ENCODE data around the gene MAP3K2. TPM values are rescaled to one million over a fixed set of nuclear protein-coding genes. Genes with fewer than 3 reads are reported as not detected.

MAP3K2 gene
- polyA plus RNA-seq, 3 donors: 23.2 to 25.4 (median 23.7) TPM

DNA sequence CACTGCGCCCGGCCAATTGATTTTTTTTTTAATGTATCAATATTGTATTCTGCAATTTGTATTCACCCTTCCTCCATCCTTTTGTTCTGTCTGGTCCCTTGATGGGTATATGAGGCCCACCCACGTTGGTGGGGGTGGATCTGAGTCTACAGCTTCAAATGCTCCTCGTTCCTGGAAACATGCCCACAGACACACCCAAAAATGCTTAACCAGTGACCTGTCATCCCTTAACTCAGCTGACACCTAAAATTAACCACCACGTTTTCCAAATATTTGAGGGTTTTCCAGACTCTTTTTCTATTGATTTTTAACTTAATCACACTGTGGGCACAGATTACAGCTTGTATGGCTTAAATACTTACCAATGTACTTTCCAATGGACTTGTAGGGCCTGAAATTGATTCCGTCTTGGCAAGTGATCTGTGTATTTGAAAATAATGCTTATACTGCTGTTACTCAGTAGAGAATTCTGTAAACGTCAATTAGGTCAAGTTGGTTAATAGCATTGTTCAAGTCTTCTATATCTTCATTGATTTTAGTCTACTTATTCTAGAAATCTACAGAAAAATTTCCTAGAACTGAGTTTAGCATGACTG lies 133.3 kb downstream of the MAP3K2 start:
- no peak for DNase-seq (ENCODE audit: low read depth in 3 of 3, low spot score in 2 of 3)

Other genes with a start within 250 kb of the MAP3K2 start
- 1 to 10 TPM; 5.8 to 7.1 (median 6.3) TPM for gene CYP27C1, start 167.7 kb downstream of the MAP3K2 start, polyA plus RNA-seq (ENCODE audit: insufficient read length in 3 of 3)
- 10 to 100 TPM; 70.4 to 79.7 (median 70.7) TPM for gene ERCC3, start 93.8 kb downstream of the MAP3K2 start, polyA plus RNA-seq (ENCODE audit: insufficient read length in 3 of 3)
- gene PROC, start 30.5 kb upstream of the MAP3K2 start, polyA plus RNA-seq (ENCODE audit: insufficient read length in 3 of 3): 1 to 10 TPM; 1.8 to 5.4 (median 3.2) TPM
- gene IWS1, start 138.5 kb upstream of the MAP3K2 start, polyA plus RNA-seq (ENCODE audit: insufficient read length in 3 of 3): 10 to 100 TPM; 72.3 to 77.6 (median 76.5) TPM
- 10 to 100 TPM; 18.0 to 22.3 (median 19.9) TPM for gene MYO7B, start 147.7 kb upstream of the MAP3K2 start, polyA plus RNA-seq (ENCODE audit: insufficient read length in 3 of 3)

Data from right renal cortex interstitium (tissue), 3 donors.